Uterus (tissue), 2 donors: Measurements from ENCODE around the gene EIF4E1B.

ENCODE experiments used
- POLR2A ChIP-seq, 2 donors: fragments of 450-650 bp; IDR thresholded peaks; one replicate each; pipeline ENCODE4 v1.6.1; 2016; ENCODE audit warnings: antibody characterized with exemption in 2 of 2, mild to moderate bottlenecking in 1 of 2, moderate library complexity in 1 of 2
- TF ChIP-seq, protein P1 (sequence below), 4 experiments: fragments of 200-600 bp in 2 of 4; fragments of 450-650 bp in 2 of 4; sonication (generic) in 2 of 4; IDR thresholded peaks; one replicate each; pipeline ENCODE4 v1.5.1; 2016 to 2019; ENCODE audit warnings: antibody characterized with exemption in 4 of 4, mild to moderate bottlenecking in 2 of 4, moderate library complexity in 1 of 4

- TF ChIP-seq, protein P1, sequence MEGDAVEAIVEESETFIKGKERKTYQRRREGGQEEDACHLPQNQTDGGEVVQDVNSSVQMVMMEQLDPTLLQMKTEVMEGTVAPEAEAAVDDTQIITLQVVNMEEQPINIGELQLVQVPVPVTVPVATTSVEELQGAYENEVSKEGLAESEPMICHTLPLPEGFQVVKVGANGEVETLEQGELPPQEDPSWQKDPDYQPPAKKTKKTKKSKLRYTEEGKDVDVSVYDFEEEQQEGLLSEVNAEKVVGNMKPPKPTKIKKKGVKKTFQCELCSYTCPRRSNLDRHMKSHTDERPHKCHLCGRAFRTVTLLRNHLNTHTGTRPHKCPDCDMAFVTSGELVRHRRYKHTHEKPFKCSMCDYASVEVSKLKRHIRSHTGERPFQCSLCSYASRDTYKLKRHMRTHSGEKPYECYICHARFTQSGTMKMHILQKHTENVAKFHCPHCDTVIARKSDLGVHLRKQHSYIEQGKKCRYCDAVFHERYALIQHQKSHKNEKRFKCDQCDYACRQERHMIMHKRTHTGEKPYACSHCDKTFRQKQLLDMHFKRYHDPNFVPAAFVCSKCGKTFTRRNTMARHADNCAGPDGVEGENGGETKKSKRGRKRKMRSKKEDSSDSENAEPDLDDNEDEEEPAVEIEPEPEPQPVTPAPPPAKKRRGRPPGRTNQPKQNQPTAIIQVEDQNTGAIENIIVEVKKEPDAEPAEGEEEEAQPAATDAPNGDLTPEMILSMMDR (IDR thresholded peaks at IDR 0.05) = no peak
- no peak for TF ChIP-seq POLR2A (IDR thresholded peaks at IDR 0.05)
Measured at GRCh38 chr5:176660530-176660859, 30.0 kb downstream of the EIF4E1B start.
